HG02840 (cell line): Measurements from ENCODE around the gene AMFR.

Experiments
- ATAC-seq: cut with Tn5 transposase; IDR thresholded peaks from one replicate; pipeline ENCODE4 v1.9.1; 2021; ENCODE audit warnings: mild to moderate bottlenecking, moderate library complexity, moderate number of reproducible peaks; ENCODE audit not compliant: unreplicated experiment, low FRiP score

Gene AMFR

GRCh38 chr16:56365552-56365951 lies 59.8 kb downstream of the AMFR start:
- no peak for ATAC-seq

GRCh38 chr16:56364865-56365264 lies 60.5 kb downstream of the AMFR start:
- no peak for ATAC-seq

- ATAC-seq: no peak
These were observed 61.4 kb downstream of the AMFR start for GRCh38 chr16:56363781-56364565.

GRCh38 chr16:56363181-56363716 lies 62.1 kb downstream of the AMFR start:
- no peak for ATAC-seq

- no peak for ATAC-seq
These were observed 62.6 kb downstream of the AMFR start for GRCh38 chr16:56362706-56363105.

GRCh38 chr16:56362057-56362655 lies 63.2 kb downstream of the AMFR start:
- no peak for ATAC-seq

GRCh38 chr16:56360117-56361008 lies 65.0 kb downstream of the AMFR start:
- no peak for ATAC-seq

GRCh38 chr16:56357765-56358322 lies 67.5 kb downstream of the AMFR start:
- no peak for ATAC-seq

GRCh38 chr16:56357241-56357764 lies 68.0 kb downstream of the AMFR start:
- ATAC-seq: no peak

GRCh38 chr16:56356276-56357240 lies 68.8 kb downstream of the AMFR start:
- peak; percentile 69 for ATAC-seq

GRCh38 chr16:56355786-56356275 lies 69.5 kb downstream of the AMFR start:
- no peak for ATAC-seq

GRCh38 chr16:56355221-56355620 lies 70.1 kb downstream of the AMFR start:
- ATAC-seq: no peak

GRCh38 chr16:56354746-56355145 lies 70.6 kb downstream of the AMFR start:
- ATAC-seq: no peak

GRCh38 chr16:56354016-56354415 lies 71.3 kb downstream of the AMFR start:
- no peak for ATAC-seq

GRCh38 chr16:56353054-56353921 lies 72.1 kb downstream of the AMFR start:
- no peak for ATAC-seq

- ATAC-seq: no peak
These were observed 72.8 kb downstream of the AMFR start for GRCh38 chr16:56352351-56353053.

- ATAC-seq: no peak
These were observed 73.9 kb downstream of the AMFR start for GRCh38 chr16:56351481-56351880.
